ENCODE measurements around the gene WDR88. TPM values are rescaled to one million over a fixed set of nuclear protein-coding genes. Genes with fewer than 3 reads are reported as not detected.
"Not testable (repeated sequence)": the region's sequence is repeated elsewhere in the genome, so short reads cannot be mapped to it uniquely, and the experiment has no call there.

The WDR88 gene
- total and polyA plus RNA-seq, 9 donors, result 0.09 to 1.3 (median 0.47) TPM

DNA sequence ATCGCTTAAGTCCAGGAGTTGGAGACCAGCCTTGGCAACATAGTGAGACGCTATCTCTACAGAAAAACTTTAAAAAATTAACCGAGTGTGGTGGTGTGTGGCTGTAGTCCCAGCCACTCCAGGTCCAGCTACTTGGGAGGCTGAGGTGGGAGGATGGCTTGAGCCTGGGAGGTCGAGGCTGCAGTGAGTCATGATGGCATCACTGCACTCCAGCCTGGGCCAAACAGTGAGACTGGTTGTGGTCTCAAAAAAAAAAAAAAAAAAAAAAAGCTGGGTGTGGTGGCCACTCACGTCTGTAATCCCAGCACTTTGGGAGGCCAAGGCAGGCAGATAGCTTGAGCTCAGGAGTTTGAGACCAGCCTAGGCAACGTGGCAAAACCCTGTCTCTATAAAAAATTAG, 34.1 kb downstream of the WDR88 start:
- not testable (repeated sequence) for H3K27me3 ChIP-seq (ENCODE audit: control insufficient read depth, insufficient read depth, low read length); DNase-seq
- WGBS (ENCODE audit: insufficient coverage), result 83% methylated on average over 2 of the region's 6 CpGs

GRCh38 chr19:33167438-33167837, 35.5 kb downstream of the WDR88 start:
- Histone ChIP-seq H3K9me3 (replicated peaks; ENCODE audit: control insufficient read depth, low read depth, low read length) (peaks cover 3% of the 10 kb centered on the region), H3K27me3 (ENCODE audit: control insufficient read depth, insufficient read depth, low read length) (no peaks in the 10 kb centered on the region), H3K36me3 (ENCODE audit: control insufficient read depth, insufficient read depth, low read length) (no peaks in the 10 kb centered on the region), H3K27ac (ENCODE audit: low read length) (no peak overlapping the region), H3K4me1 (ENCODE audit: control insufficient read depth, insufficient read depth, low read length) (no peaks in the 10 kb centered on the region), H3K4me3 (ENCODE audit: low read length) (no peak overlapping the region)
- DNase-seq, result no peak
- WGBS (ENCODE audit: insufficient coverage), result no CpG with 5 or more reads among the region's 1 CpG

More for the DNA sequence above, 34.1 kb downstream of the WDR88 start:
- not testable (repeated sequence) for H3K36me3 ChIP-seq (ENCODE audit: control insufficient read depth, insufficient read depth, low read length); H3K4me1 ChIP-seq (ENCODE audit: control insufficient read depth, insufficient read depth, low read length); H3K27ac ChIP-seq (ENCODE audit: low read length); H3K4me3 ChIP-seq (ENCODE audit: low read length); H3K9me3 ChIP-seq (replicated peaks; ENCODE audit: control insufficient read depth, low read depth, low read length)

DNA sequence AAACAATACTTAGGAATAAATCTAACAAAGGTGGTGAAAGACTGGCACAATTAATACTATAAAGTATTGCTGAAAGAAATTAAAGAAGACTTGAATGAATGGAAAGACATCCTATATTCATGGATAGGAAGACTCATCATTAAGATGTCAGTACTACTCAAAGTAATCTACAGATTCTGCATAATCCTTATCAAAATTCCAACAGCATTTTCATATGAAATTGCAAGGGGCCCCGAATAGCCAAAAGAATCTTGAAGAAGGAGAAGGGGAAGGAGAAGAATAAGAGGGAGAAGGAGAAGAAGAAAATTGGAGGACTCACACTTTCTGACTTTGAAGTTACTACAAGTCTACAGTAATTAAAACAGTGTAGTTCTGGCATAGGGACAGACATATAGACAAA, 36.6 kb downstream of the WDR88 start:
- H3K4me3 ChIP-seq (ENCODE audit: low read length), result no peak overlapping the region
- WGBS (ENCODE audit: insufficient coverage), result no CpG with 5 or more reads among the region's 1 CpG
- H3K9me3 ChIP-seq (replicated peaks; ENCODE audit: control insufficient read depth, low read depth, low read length), result peaks cover 3% of the 10 kb centered on the region
- H3K27me3 ChIP-seq (ENCODE audit: control insufficient read depth, insufficient read depth, low read length), result no peaks in the 10 kb centered on the region
- H3K27ac ChIP-seq (ENCODE audit: low read length), result no peak overlapping the region
- H3K36me3 ChIP-seq (ENCODE audit: control insufficient read depth, insufficient read depth, low read length), result no peaks in the 10 kb centered on the region
- DNase-seq, result no peak
- H3K4me1 ChIP-seq (ENCODE audit: control insufficient read depth, insufficient read depth, low read length), result peaks cover 6% of the 10 kb centered on the region

DNA sequence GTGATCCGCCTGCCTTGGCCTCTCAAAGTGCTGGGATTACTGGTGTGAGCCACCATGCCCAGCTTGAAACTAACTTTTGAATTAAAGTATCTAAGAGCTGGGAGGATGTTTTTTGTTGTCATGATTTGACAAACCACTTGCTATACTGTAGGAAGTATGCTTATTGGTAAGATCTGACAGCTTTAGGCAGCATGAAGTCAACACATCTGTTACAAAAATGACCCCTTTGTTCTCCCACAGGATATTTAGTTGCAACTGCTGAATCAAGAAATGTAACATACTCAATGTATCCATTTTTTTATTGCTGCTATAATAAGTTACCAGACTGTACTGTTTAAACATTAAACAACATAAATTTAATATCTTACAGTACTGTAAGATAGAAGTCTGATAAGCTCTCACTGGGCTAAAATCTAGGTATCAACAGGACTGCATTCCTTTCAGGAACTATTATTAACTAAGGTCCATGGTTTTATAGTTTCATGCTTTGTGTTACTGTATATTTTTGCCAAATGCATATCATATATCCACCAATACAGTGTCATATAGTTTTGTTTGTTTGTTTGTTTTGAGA, 39.4 kb downstream of the WDR88 start:
- WGBS (ENCODE audit: insufficient coverage), result no CpG with 5 or more reads among the region's 1 CpG
- peaks cover 18% of the 10 kb centered on the region for H3K4me1 ChIP-seq (ENCODE audit: control insufficient read depth, insufficient read depth, low read length)
- no peaks in the 10 kb centered on the region for H3K27me3 ChIP-seq (ENCODE audit: control insufficient read depth, insufficient read depth, low read length)
- no peak overlapping the region for H3K27ac ChIP-seq (ENCODE audit: low read length)
- H3K4me3 ChIP-seq (ENCODE audit: low read length), result no peak overlapping the region
- H3K9me3 ChIP-seq (replicated peaks; ENCODE audit: control insufficient read depth, low read depth, low read length), result peaks cover 3% of the 10 kb centered on the region
- no peak for DNase-seq
- H3K36me3 ChIP-seq (ENCODE audit: control insufficient read depth, insufficient read depth, low read length), result no peaks in the 10 kb centered on the region

DNA sequence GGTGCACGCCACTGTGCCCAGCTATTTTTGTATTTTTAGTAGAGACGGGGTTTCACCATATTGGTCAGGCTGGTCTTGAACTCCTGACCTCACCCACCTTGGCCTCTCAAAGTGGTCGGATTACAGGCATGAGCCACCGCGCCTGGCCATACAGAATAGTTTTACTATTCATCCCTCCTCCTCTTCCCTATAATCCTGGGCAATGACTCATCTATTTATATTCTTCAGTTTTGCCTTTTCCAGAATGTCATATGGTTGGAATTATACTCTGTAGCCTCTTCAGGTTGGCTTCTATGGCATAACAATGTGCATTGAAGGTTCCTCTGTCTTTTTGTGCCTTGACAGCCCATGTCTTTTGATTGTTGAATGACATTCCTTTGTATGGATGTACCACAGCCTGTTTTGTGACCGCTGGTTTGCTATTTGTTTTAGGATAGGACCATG, 40.0 kb downstream of the WDR88 start:
- no peak for DNase-seq
- Histone ChIP-seq H3K27me3 (ENCODE audit: control insufficient read depth, insufficient read depth, low read length) (no peaks in the 10 kb centered on the region), H3K4me3 (ENCODE audit: low read length) (no peak overlapping the region), H3K27ac (ENCODE audit: low read length) (no peak overlapping the region), H3K4me1 (ENCODE audit: control insufficient read depth, insufficient read depth, low read length) (peaks cover 18% of the 10 kb centered on the region), H3K36me3 (ENCODE audit: control insufficient read depth, insufficient read depth, low read length) (no peaks in the 10 kb centered on the region), H3K9me3 (replicated peaks; ENCODE audit: control insufficient read depth, low read depth, low read length) (peaks cover 3% of the 10 kb centered on the region)
- WGBS (ENCODE audit: insufficient coverage), result 78% methylated on average over 3 of the region's 6 CpGs

- Histone ChIP-seq H3K27ac (ENCODE audit: low read length) (no peak overlapping the region), H3K4me1 (ENCODE audit: control insufficient read depth, insufficient read depth, low read length) (peaks cover 25% of the 10 kb centered on the region), H3K4me3 (ENCODE audit: low read length) (no peak overlapping the region), H3K36me3 (ENCODE audit: control insufficient read depth, insufficient read depth, low read length) (no peaks in the 10 kb centered on the region), H3K27me3 (ENCODE audit: control insufficient read depth, insufficient read depth, low read length) (no peaks in the 10 kb centered on the region), H3K9me3 (replicated peaks; ENCODE audit: control insufficient read depth, low read depth, low read length) (no peaks in the 10 kb centered on the region)
- 86% methylated on average over 4 of the region's 5 CpGs for WGBS (ENCODE audit: insufficient coverage)
- no peak for DNase-seq
Observed at GRCh38 chr19:33174186-33174585, 42.3 kb downstream of the WDR88 start.

- Histone ChIP-seq H3K4me1 (ENCODE audit: control insufficient read depth, insufficient read depth, low read length) (peaks cover 25% of the 10 kb centered on the region), H3K36me3 (ENCODE audit: control insufficient read depth, insufficient read depth, low read length) (no peaks in the 10 kb centered on the region), H3K27me3 (ENCODE audit: control insufficient read depth, insufficient read depth, low read length) (no peaks in the 10 kb centered on the region), H3K4me3 (ENCODE audit: low read length) (no peak overlapping the region), H3K27ac (ENCODE audit: low read length) (no peak overlapping the region), H3K9me3 (replicated peaks; ENCODE audit: control insufficient read depth, low read depth, low read length) (no peaks in the 10 kb centered on the region)
- WGBS (ENCODE audit: insufficient coverage), result 89% methylated on average over 9 of the region's 10 CpGs
- no peak for DNase-seq
Observed at GRCh38 chr19:33175156-33175782, 43.4 kb downstream of the WDR88 start.

- no peaks in the 10 kb centered on the region for H3K9me3 ChIP-seq (replicated peaks; ENCODE audit: control insufficient read depth, low read depth, low read length)
- H3K27me3 ChIP-seq (ENCODE audit: control insufficient read depth, insufficient read depth, low read length), result no peaks in the 10 kb centered on the region
- no peaks in the 10 kb centered on the region for H3K36me3 ChIP-seq (ENCODE audit: control insufficient read depth, insufficient read depth, low read length)
- 5% methylated on average over 21 of the region's 25 CpGs for WGBS (ENCODE audit: insufficient coverage)
- H3K4me3 ChIP-seq (ENCODE audit: low read length), result peak overlapping the region; percentile 83
- peak overlapping the region; percentile 92 for H3K27ac ChIP-seq (ENCODE audit: low read length)
- peak; percentile 67 for DNase-seq
- H3K4me1 ChIP-seq (ENCODE audit: control insufficient read depth, insufficient read depth, low read length), result peaks cover 25% of the 10 kb centered on the region
Observed at GRCh38 chr19:33175886-33176669, 44.2 kb downstream of the WDR88 start.

DNA sequence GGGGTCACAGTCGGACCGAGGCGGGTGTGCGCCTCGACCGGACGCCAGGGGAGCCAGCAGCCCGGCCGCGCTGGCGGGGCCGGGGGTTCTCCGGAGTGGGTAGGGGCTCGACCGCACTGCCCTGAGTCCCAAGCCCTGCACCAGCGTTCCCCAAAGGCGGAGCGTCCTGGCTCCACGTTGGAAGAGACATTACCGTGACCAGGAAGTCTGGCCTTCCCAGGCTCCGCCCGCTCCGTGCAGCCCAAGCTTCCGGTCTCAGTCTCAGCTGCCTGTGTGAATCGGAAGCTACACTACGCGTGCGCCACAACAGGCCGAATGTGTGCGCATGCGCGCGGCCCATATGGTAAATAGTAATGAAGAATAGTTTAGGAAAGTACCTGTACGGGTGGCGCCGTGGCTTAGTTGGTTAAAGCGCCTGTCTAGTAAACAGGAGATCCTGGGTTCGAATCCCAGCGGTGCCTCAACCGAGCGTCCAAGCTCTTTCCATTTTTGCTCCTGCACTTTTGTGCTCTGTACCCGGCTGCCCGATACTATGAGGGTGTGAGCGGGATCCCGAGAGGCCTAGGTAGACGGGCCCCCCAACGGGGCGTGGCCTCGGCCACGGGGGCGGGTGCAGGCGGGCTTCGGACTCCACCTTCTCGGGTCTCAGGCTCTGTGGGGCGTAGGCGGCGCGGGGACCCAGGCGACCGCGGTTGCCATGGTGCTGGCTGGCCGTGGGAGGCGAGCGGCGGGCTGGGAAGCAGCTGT, 44.9 kb downstream of the WDR88 start:
- Histone ChIP-seq H3K27ac (ENCODE audit: low read length) (peak overlapping the region; percentile 92), H3K27me3 (ENCODE audit: control insufficient read depth, insufficient read depth, low read length) (no peaks in the 10 kb centered on the region), H3K9me3 (replicated peaks; ENCODE audit: control insufficient read depth, low read depth, low read length) (no peaks in the 10 kb centered on the region), H3K36me3 (ENCODE audit: control insufficient read depth, insufficient read depth, low read length) (no peaks in the 10 kb centered on the region), H3K4me3 (ENCODE audit: low read length) (peak overlapping the region; percentile 83), H3K4me1 (ENCODE audit: control insufficient read depth, insufficient read depth, low read length) (peaks cover 25% of the 10 kb centered on the region)
- DNase-seq, result peak; percentile 98
- WGBS (ENCODE audit: insufficient coverage), result 1% methylated on average over 65 of the region's 65 CpGs
